SK-N-SH (cell line): ENCODE measurements around the gene SPDEF. TPM values are rescaled to one million over a fixed set of nuclear protein-coding genes. Genes with fewer than 3 reads are reported as not detected.

Source experiments
- CTCF ChIA-PET: fragments of 300-600, 350-600 bp; formaldehyde crosslinking; extraction: SDS; loops from one replicate; lab custom pipeline; 2021; lab: Yijun Ruan, JAX
- POLR2A ChIA-PET: fragments of 350-600 bp; sonication (Branson Sonifier 250); formaldehyde crosslinking; extraction: SDS; loops from one replicate; lab custom pipeline; 2020; ENCODE audit warnings: antibody characterized with exemption, inconsistent platforms; lab: Yijun Ruan, JAX
- DNase-seq: peaks from one replicate; pipeline ENCODE4 v3.0.0; 2012
- H2AFZ ChIP-seq: fragments of 200-600 bp; sonication (generic); 2 replicates; pipeline ENCODE4 v1.8.1; 2016; ENCODE audit warnings: antibody characterized with exemption, mild to moderate bottlenecking, low read depth
- H3F3A ChIP-seq: fragments of 200-600 bp; sonication (generic); replicated peaks from 2 replicates; pipeline ENCODE3; 2016; ENCODE audit warnings: antibody characterized with exemption, mild to moderate bottlenecking; ENCODE audit not compliant: insufficient read depth
- H3K27ac ChIP-seq, 2 experiments: fragments of 200-500 bp in 1 of 2; fragments of 200-600 bp in 1 of 2; sonication (Bioruptor generic) in 1 of 2; sonication (generic), shearing (Covaris generic) in 1 of 2; 2 replicates each; pipeline versions ENCODE4 v1.5.1 to v1.6.1; 2014 to 2016; ENCODE audit warnings: low read depth in 2 of 2, inconsistent platforms in 1 of 2, low read length in 1 of 2, mild to moderate bottlenecking in 1 of 2, mixed read lengths in 1 of 2
- H3K27me3 ChIP-seq: fragments of 200-600 bp; sonication (generic), shearing (Covaris generic); 2 replicates; pipeline ENCODE4 v1.6.1; 2016; ENCODE audit warnings: mixed run types; ENCODE audit not compliant: insufficient read depth
- H3K36me3 ChIP-seq, 2 experiments: fragments of 200-500 bp in 1 of 2; fragments of 200-600 bp in 1 of 2; sonication (Bioruptor generic) in 1 of 2; sonication (generic) in 1 of 2; replicated peaks in 1 of 2; 2 replicates each; pipeline versions ENCODE3 to v1.5.1; 2014 to 2016; ENCODE audit warnings: low read length in 1 of 2, mild to moderate bottlenecking in 1 of 2; ENCODE audit not compliant: insufficient read depth in 2 of 2, control insufficient read depth in 1 of 2
- H3K4me1 ChIP-seq, 2 experiments: fragments of 200-500 bp in 1 of 2; fragments of 200-600 bp in 1 of 2; sonication (Bioruptor generic) in 1 of 2; sonication (generic), shearing (Covaris generic) in 1 of 2; 2 replicates each; pipeline versions ENCODE4 v1.5.1 to v1.6.1; 2014 to 2016; ENCODE audit warnings: low read depth in 1 of 2, low read length in 1 of 2, mixed run types in 1 of 2; ENCODE audit not compliant: insufficient read depth in 2 of 2, control insufficient read depth in 1 of 2
- H3K4me2 ChIP-seq: fragments of 200-600 bp; sonication (generic), shearing (Covaris generic); 2 replicates; pipeline ENCODE4 v1.6.1; 2017; ENCODE audit warnings: mixed run types
- H3K4me3 ChIP-seq, 2 experiments: fragments of 200-500 bp in 1 of 2; fragments of 200-600 bp in 1 of 2; sonication (Bioruptor generic) in 1 of 2; sonication (generic), shearing (Covaris generic) in 1 of 2; 2 replicates each; pipeline versions ENCODE4 v1.5.1 to v1.8.1; 2014 to 2016; ENCODE audit warnings: low read depth in 2 of 2, inconsistent platforms in 1 of 2, low read length in 1 of 2, mild to moderate bottlenecking in 1 of 2, mixed read lengths in 1 of 2, moderate library complexity in 1 of 2
- H3K79me2 ChIP-seq: fragments of 200-600 bp; sonication (generic); 2 replicates; pipeline ENCODE4 v1.8.1; 2017; ENCODE audit warnings: mild to moderate bottlenecking; ENCODE audit not compliant: insufficient read depth
- H3K9ac ChIP-seq: fragments of 200-600 bp; sonication (generic); 2 replicates; pipeline ENCODE4 v1.6.1; 2017; ENCODE audit warnings: mixed run types
- H3K9me2 ChIP-seq: fragments of 200-600 bp; sonication (generic); 2 replicates; pipeline ENCODE4 v1.6.1; 2017; ENCODE audit warnings: mixed run types
- H3K9me3 ChIP-seq: fragments of 200-600 bp; sonication (generic); 2 replicates; pipeline ENCODE4 v1.6.1; 2017; ENCODE audit warnings: mixed run types, mild to moderate bottlenecking, moderate library complexity
- H4K20me1 ChIP-seq: fragments of 200-600 bp; sonication (generic); 2 replicates; pipeline ENCODE4 v1.6.1; 2017; ENCODE audit warnings: mild to moderate bottlenecking, mixed run types; ENCODE audit not compliant: insufficient read depth
- CTCF ChIP-seq: fragments of 200-600 bp; sonication (generic); IDR thresholded peaks from 2 replicates; pipeline ENCODE4 v1.6.1; 2017; ENCODE audit warnings: antibody characterized with exemption, mild to moderate bottlenecking, moderate library complexity
- ELF1 ChIP-seq: IDR thresholded peaks from 2 replicates; pipeline ENCODE4 v1.4.0; 2012
- EP300 ChIP-seq, 2 experiments: IDR thresholded peaks; 2 replicates each; pipeline versions ENCODE4 v1.4.0 to v1.6.1; 2012; ENCODE audit warnings: borderline replicate concordance in 1 of 2, low read depth in 1 of 2, low read length in 1 of 2
- FOSL2 ChIP-seq: IDR thresholded peaks from 2 replicates; pipeline ENCODE4 v1.4.0; 2012; ENCODE audit warnings: low read depth, mild to moderate bottlenecking, moderate library complexity, borderline replicate concordance
- IRF3 ChIP-seq: fragments of 150-350 bp; IDR thresholded peaks from 2 replicates; pipeline ENCODE4 v1.6.1; 2016; ENCODE audit warnings: mild to moderate bottlenecking, low read depth, low read length
- JUND ChIP-seq: IDR thresholded peaks from 2 replicates; pipeline ENCODE4 v1.4.0; 2012
- POLR2AphosphoS5 ChIP-seq: IDR thresholded peaks from 2 replicates; pipeline ENCODE4 v1.6.1; 2012; ENCODE audit warnings: low read depth, low read length
- TCF12 ChIP-seq: IDR thresholded peaks from 2 replicates; pipeline ENCODE4 v1.4.0; 2012
- WGBS: methylation state at CpG from one replicate; pipeline ENCODE4 v1.1.6; 2017; ENCODE audit warnings: low lambda C conversion rate; 5-methylcytosine and 5-hydroxymethylcytosine counted together
- polyA plus RNA-seq, 3 experiments: library from polyadenylated mRNA; depleted of rRNA; stranded (reverse); fragments of >200 nt; gene quantifications; 2 replicates each; pipeline ENCODE4 v1.2.3, GENCODE V29; 2012

The SPDEF gene
- polyA plus RNA-seq, 1 of the 3 experiments (the other 2 are of a cell fraction) = 0.10 TPM

- DNase-seq = no peak
- ChIA-PET CTCF (interaction anchor here (0.6 to 1.6 kb wide), 3 partner anchors 9 to 450 kb away, joined by 3 to 6 read pairs (median 3); no protein-coding TSS in a partner anchor), POLR2A (no interaction called here)
- Histone ChIP-seq H3K9me3 (no peaks in the 10 kb centered on the region), H3K27ac (peak overlapping the region; percentile 8 to 17; a peak in 2 of 4 replicates), H3K27me3 (no peaks in the 10 kb centered on the region), H3K4me3 (no peak overlapping the region), H3K9me2 (no peaks in the 10 kb centered on the region), H3K36me3 (no peaks in the 10 kb centered on the region), H4K20me1 (peaks cover 68% of the 10 kb centered on the region), H3K9ac (no peak overlapping the region), H3K4me1 (peaks cover 3 to 10% of the 10 kb centered on the region in 2 experiments; a peak in 1 of 4 replicates), H3K4me2 (no peak overlapping the region), H3F3A (peaks cover 8% of the 10 kb centered on the region), H3K79me2 (peaks cover 75% of the 10 kb centered on the region), H2AFZ (no peak overlapping the region)
- 61% methylated on average over 6 of the region's 6 CpGs for WGBS
- TF ChIP-seq FOSL2 (peak; percentile 24; the same call in 1 of the 2 replicates), JUND (no peak), TCF12 (0 out of 2 replicates have a peak, but pooled peaks have one; percentile 8), CTCF (no peak)
Observed at GRCh38 chr6:34595332-34596184, 39.4 kb upstream of the SPDEF start.

- no peak for DNase-seq
- Histone ChIP-seq H2AFZ (no peak overlapping the region), H3K9ac (no peak overlapping the region), H3K9me2 (no peaks in the 10 kb centered on the region), H3K4me3 (no peak overlapping the region), H3K9me3 (no peaks in the 10 kb centered on the region), H3K79me2 (peaks cover 61% of the 10 kb centered on the region), H3K36me3 (peaks cover 0 to 7% of the 10 kb centered on the region in 2 experiments), H4K20me1 (peaks cover 53% of the 10 kb centered on the region), H3F3A (peaks cover 6% of the 10 kb centered on the region), H3K4me1 (peaks cover 3 to 10% of the 10 kb centered on the region in 2 experiments; a peak in 1 of 4 replicates), H3K4me2 (no peak overlapping the region), H3K27me3 (no peaks in the 10 kb centered on the region), H3K27ac (no peak overlapping the region; a peak in 1 of 4 replicates)
- POLR2A ChIA-PET = no interaction called here
- CTCF ChIA-PET = interaction anchor here (0.7 to 1.8 kb wide), 7 partner anchors 9 to 546 kb away, joined by 3 to 9 read pairs (median 4); partner anchors contain the start of gene SMIM29
- 92% methylated on average over 5 of the region's 5 CpGs for WGBS
- TF ChIP-seq JUND (no peak), POLR2AphosphoS5 (no peak), IRF3 (no peak), EP300 (IDR thresholded peaks at IDR 0.05; ENCODE audit: borderline replicate concordance in 1 of 2, low read depth in 1 of 2, low read length in 1 of 2) (no peak), ELF1 (no peak)
Observed at GRCh38 chr6:34593701-34594100, 37.6 kb upstream of the SPDEF start.
